GM18868 (cell line): ENCODE data around the gene SHISA8.
"Not testable (repeated sequence)": the region's sequence is repeated elsewhere in the genome, so short reads cannot be mapped to it uniquely, and the experiment has no call there.

Source experiments
- ATAC-seq: cut with Tn5 transposase; IDR thresholded peaks from one replicate; pipeline ENCODE4 v1.9.1; 2021; ENCODE audit warnings: mild to moderate bottlenecking, moderate library complexity; ENCODE audit not compliant: unreplicated experiment

The SHISA8 gene

DNA sequence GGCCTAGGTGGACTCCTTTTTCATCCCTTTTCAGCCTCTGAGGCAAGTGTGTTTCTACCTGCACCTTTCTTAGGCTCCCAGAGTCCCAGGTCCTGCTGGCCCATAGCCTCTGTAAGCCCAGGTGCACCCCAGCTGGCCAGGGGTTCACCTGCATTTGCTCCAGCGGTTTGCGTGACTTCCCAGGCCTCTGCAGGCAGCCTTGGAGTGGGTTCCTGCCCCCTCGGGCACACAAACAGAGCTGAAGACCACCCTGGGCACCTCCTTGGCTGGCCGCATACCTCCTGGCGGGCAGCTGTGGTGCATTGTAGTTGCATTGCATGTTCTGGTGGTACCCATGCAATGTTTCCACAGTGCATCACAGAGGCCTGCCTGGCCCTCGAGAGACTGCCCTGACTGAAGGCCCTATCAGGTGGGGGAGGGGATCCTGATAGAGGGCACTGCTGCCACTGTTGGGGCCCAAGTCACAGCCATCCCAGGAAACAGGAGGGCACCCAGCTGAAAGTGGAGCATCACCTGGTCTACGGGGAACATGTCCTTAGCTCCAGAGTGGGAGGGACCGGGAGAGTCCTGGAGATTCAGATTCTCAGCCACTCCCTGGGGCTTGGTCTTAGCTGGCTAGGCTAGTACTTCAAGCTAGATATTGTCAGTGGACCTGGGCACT, 14.1 kb downstream of the SHISA8 start:
- no peak for ATAC-seq

DNA sequence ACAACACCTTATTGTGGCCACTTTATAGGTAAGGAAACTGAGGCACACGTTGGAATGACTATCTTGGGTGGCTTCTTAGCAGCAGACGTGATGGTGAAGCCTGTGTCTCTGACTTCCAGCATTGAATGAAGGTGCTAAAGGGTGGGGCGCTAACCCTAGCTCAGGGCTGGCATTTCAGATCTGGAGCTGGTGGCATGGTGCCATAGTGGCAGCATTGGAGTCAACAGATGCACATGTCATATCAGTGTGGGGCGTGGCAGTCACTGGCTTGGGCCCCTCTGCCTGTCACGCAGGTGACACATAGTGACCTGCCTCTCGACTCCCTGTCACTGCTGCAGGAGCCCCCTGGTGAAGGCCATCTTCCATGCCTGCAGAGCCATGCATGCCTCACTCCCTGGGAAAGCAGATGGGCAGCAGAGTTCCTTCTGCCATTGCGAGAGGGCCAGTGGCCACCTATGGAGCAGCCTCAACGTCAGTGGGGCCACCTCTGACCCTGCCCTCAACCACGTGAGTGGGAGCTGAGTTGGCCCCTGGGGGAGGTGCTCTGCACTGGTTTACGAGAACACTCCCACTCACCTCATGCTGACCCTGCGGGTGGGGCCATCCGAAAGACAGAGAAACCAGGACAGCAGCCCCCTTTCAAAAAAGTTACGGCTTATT, 14.8 kb downstream of the SHISA8 start:
- no peak for ATAC-seq

DNA sequence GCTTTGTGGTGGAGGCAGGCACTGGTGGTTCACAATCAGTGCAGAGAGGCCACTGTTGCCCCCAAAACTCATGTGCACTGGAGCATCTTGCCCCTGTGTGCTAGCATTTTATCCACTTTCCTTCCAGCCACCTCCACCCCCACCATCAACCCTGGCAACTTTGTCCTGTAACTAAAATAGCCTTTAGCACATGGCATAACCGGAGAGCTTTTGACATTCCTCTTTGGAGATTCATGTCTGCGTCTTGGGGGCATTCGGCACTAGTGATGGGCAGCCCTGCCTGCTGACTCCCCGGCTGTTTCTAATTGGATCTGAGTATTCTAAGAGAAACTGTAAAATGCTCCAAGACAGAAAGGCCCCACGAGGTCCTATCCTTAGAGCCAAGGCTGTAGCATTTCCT, 15.8 kb downstream of the SHISA8 start:
- ATAC-seq = no peak

DNA sequence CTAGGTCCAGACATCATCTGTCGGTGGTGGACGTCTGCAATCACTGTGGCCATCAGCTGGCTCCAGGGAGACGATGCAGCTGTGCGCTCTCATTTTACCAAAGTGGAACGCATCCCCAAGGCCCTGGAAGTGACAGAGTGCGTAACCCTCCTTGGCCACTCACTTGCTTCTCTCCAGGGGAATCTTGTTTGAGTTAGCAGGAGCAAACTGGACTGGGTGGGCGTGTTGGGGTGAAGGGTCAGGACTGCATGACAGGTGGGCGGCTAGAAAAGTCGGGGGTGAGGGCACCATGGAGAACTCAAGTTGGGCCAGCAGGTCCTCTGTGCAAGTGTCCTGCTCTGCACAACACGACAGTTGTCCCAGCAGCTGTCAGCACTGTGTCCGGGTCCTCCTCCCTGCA, 16.2 kb downstream of the SHISA8 start:
- no peak for ATAC-seq

DNA sequence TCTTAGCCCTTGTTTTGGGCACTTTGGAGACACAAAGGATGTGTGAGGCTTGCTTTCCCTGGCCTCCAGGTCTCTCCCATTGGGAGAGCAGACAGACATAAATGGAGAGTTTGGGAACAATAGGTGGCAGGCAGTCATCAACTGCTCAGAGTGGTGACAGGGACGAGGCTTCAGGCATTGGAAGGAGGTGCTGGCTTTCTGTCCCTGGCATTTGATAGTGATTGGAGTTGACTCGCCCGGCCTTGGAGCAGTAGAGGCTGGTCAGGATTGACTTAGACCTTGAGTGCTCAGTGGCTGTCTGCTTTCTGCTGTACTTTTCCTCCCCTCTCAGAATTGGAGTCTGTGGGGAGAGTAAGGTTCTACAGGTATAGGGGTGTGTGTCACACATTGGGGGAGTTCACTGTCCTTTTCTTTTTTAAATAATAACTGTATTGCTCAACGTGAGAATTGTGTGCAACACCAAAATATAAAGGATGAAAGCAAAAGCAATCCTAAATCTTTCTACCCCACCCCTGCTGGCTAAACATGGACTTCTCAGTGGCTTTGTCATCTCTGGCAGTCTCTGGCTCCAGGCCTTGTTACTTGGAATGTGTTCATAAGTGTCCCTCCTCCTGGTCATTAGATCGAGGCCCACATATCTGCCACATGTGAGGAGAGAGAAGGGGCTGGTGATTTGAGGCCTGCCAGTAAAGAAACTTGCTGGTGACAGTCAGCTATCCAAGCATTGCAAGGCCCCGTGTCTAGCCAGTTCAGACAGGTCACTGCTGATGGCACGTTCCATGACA, 21.1 kb downstream of the SHISA8 start:
- ATAC-seq = no peak

DNA sequence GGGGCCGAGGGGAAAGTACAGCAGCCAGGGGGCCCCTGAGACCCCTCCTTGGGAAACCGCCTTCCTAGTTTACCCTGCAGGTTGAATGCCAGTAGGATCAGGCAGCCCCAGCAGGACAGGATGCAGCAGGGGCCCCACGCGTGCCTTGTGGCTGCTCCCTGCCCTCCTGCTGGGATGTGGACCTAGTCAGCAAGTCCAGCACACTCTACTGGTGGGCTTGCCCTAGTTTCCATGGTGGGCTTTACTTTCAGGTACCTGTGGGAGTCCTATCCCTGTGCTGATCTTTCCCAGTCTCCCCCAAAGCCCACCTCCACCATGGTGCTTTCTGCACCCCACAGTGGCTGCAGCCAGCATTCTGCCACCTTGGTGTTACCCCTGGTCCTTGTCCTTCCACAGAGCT, 22.2 kb downstream of the SHISA8 start:
- no peak for ATAC-seq

DNA sequence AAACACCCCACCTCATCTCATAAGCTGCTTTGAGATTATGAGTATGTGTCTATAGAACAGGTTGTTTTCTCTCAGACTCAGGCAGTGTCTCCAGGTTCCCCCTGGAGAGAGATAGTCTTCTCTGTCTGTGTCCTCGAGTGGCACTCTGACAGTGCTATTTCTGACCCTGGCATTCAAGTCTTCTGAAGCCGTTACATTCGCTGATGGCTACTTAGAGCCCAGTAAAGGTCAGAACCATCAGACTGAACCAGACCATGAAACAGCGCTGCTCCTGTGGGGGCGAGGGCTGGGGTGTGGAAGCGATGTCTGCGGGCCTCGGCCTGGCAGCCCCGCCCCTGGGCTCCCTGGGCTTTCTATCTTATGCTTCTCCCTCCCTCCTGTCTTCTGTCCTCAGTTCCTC, 23.5 kb downstream of the SHISA8 start:
- ATAC-seq = no peak

DNA sequence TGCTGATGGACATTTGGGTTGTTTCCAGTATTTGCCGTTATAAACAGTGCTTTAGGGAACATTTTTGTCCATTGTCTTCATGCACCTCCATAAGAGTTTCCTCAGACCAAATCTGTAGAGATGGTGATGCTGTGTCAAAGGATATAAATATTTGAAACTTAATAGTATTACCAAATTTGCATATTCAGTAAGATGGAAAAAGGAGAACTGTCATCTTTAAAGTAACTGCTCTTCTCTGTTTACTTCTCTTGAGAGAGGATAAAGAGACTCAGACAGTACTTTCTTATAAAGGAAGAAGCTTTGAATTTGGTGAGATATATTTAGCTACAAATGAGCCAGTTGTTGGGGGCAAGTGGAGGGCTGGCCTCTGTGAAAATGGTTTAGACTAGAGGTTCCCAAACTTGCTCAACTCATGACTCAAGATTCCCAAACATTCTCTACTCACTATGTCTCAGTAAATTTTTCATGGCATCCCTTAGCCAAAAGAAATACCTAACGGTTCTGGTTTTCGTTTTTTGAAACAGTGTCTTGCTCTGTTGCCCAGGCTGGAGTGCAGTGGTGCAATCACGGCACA, 26.2 kb downstream of the SHISA8 start:
- no peak for ATAC-seq

DNA sequence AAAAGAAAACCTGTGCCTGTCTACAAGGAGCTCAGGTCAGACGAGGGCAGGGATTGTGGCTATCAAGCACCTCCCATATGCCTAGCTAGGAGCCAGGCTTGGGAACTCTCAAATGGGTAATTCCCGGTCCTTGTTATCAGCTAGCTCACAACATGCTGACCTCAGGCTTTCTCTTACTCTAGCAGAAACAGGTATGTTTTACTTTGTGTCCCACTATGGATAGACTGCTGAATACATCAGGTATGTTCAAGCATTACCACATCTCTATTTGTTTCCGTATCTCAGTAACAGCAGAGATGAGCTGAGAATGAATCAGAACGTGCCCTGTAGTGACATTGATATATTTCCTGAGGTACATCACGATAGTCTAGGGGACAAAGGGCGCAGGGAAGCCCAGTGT, 29.4 kb downstream of the SHISA8 start:
- ATAC-seq = no peak

DNA sequence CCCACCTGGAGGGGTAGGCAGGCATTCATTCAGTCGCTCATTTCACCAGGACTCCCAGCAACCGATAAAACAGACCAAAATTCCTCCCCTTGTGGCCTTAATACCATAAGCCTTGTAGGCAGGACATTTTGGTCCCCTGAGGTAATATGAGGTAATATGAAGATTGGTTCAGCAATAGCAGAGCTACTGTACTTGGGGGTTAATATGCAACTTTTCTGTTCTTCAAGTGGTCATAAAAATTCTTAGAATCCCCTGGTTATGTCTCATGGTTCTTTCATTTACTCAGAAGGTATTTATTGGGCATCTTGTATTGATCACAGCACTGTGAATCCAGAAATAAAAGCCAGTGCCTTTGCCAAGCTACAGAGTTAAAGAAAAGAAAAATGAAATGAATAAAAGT, 29.8 kb downstream of the SHISA8 start:
- ATAC-seq = no peak

DNA sequence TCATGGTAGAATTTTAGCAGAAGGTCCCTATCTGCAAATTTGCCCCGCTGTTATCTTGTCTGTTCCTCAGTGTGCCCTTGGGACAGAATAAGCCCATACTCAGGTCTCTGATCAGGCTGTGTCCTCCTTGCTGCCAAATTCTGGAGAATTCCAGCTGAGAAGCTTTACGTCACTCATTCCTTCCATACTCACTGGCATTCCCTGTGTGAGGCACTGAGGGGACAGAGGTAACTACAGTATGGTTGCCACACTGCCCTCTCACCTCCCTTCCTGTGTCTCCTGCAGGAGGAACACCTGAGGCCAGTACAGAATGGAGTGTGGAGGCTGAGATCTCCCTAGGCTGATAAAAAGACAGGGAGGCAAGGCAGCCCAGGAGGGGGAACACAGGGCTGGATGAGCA, 31.5 kb downstream of the SHISA8 start:
- ATAC-seq = no peak

DNA sequence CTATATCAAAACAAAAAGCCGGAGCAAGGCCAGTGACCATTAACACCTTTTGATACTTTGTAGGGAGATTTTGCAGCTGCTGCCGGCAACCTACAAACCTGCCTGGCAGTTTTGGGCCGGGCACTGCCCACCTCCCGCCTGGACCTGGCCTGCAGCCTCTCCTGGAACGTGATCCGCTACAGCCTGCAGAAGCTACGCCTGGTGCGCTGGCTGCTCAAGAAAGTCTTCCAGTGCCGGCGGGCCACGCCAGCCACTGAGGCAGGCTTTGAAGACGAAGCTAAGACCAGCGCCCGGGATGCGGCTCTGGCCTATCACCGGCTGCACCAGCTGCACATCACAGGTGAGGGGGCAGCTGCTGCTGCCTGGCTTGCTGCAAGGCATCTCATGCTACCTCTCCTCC, 34.2 kb downstream of the SHISA8 start:
- no peak for ATAC-seq

DNA sequence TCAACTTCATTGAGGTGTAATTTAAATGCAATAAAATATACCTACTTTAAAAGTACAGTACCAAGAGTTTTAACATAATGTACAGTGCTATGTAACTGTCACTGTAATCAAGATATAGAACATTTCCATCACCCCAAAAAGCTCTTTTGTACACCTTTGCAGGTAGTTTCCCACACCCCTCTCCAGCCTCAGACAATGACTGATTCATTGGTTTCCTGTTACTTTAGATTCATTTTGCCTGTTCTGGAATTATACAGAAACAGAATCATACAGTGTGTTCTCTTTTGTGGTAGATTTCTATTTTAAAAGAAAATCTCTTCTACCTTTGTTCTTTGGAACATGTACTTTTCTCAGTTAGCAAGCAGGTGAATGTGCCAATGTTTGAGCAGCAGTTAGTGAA, 38.2 kb downstream of the SHISA8 start:
- no peak for ATAC-seq

DNA sequence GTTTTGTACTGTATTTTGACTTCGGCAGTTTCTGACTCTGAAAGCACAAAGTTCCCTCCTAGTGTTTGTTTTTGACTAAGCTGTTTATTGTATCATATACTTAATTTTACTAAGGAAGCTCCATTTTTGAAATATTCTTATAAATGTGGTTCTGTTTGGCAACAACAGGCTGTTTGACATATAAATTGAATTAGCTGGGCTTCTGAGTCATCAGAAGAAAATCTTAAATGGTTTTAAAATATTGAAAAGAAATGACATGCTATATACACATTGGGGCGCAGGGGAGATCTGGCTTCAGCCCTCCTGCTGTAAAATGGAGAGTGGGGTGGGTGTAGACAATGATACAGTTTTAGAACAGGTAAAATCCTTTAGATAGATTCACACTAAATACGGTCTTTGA, 38.6 kb downstream of the SHISA8 start:
- ATAC-seq = no peak

DNA sequence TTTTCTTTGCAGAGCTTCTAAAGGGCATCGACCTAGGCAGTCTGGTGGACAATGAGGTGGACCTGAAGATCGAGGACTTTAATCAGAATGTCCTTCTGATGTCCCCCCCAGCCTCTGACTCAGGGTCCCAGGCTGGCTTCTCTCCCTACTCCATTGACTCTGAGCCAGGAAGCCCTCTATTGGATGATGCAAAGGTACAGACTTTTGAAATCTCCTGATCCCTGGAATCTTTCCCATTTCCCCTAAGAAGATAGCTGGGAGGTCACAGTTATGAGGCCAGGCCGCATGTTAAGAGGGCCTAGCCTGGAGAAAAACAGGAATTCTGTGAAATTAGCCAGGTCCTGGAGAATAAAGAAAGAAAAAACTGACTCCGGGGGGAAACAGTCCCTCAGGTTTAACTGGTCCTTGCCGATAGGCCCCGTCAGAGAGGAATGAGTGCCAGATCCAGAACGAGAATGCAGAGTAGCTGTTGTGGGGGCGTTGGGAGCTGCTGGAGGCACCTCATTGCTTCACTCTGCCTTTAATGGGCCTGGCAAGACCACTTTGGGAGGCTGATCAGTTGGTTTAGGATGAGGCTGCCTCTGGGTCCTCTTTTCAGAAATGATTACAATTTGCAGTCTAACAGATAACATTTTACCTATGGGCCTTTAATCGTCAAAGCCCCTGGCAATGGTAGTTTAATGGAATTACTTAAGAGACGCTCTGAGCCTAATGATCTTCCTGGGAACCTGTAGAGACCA, 39.2 kb downstream of the SHISA8 start:
- ATAC-seq = no peak

DNA sequence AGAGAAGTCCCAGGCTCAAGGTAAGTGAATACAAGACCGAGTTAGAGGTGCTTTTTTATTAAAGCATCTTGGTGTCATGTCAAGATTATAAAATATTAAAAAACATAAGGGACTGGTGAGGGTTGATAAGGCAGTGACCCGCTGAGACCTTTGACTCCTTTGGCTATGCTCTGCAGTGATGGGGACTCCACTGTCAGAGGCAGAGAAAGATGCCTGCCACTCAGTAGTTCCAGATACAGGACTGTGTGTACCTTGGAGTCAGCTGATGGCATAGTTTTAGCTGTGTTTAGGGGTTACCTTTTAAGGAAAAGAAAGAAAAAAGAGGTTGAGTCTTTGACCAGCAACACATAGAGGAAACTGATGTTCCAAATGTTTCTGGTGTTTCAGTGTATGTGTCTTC, 40.8 kb downstream of the SHISA8 start:
- no peak for ATAC-seq

DNA sequence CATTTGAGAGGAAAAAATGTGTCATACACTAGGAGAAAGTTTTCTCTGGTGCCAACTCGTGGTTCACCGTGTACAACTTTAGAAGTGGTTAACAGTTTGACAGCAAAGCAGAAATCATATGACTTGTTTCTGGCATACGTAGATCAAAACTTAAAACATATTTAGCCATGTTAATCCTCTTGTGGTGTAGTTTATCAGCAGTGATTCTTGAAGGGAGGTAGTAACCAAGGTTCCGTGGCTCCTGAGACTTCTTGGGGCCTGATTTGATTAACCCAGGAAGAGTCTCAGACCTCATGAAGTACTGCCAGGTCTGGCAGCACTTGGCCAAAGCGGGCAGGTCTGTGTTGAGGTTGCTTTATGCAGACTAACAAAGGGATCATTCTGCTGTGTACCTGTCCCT, 41.5 kb downstream of the SHISA8 start:
- no peak for ATAC-seq

DNA sequence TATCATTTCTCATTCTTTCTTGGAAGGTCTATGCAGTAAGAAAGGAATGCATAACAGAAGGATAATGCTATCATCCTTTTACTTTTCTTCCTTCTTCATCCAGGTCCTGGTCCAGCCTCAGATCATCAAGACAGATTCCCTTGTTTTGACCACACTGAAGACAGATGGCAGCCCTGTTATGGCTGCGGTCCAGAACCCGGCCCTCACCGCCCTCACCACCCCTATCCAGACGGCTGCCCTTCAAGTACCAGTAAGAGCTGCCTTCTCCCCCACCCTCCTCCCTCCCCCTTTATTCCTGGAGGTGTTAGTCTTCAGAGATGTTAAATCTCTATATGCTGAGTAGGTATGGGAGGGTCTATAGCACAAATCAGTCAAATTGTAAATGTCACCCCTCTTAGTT, 44.1 kb downstream of the SHISA8 start:
- ATAC-seq = no peak

DNA sequence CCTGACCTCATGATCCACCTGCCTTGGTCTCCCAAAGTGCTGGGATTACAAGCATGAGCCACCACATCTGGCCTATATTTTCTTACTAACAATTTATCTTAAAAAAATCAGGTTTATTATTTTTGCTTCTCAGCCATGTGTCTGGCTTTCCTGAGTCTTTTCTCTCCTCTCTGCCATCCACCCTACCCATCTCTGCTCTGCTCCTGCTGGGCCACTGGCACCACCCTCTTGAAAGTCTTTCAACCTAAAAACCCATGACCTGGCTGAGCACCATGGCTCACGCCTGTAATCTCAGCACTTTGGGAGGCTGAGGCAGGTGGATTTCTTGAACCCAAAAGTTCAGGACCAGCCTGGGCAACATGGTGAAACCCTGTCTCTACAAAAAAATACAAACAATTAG, 44.8 kb downstream of the SHISA8 start:
- ATAC-seq = not testable (repeated sequence)

DNA sequence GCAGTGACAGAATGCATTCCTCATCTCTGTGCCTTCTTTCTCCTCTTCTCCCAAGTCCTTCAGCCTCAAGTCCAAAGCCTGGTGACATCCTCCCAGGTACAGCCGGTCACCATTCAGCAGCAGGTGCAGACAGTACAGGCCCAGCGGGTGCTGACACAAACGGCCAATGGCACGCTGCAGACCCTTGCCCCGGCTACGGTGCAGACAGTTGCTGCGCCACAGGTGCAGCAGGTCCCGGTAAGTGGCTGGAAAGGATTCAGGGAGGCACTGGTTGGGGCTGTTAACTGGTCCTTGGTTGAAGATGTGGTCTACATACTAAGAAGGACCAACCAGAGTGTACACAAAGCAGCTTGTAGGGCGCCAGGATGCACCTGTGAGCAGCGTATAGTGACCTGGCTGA, 46.3 kb downstream of the SHISA8 start:
- no peak for ATAC-seq

DNA sequence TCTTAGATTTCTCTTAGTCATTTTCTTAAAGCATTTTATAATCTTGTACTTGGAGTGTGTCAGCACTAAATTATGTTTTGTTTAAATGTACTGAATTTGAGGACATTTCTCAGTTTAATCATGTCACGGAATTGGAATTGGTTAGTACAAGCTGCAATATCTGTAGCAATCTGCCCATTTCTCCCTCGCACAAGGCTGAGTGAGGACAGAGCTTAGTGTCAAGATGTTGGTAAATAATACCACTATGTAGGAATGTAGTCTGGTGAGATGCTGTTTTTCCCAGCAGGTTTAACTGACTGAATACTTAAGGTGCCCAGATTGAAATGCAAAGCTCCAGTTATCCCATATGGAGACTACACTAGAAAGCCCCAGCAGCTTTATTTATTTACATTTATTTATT, 51.4 kb downstream of the SHISA8 start:
- ATAC-seq = no peak
